ENCODE data around the gene MCF2L2.

MCF2L2 gene

GRCh38 chr3:183396662-183397391 is 31.6 kb downstream of the MCF2L2 start:
- Histone ChIP-seq H3K4me1 (ENCODE audit: control insufficient read depth, insufficient read depth, low read length) (no peaks in the 10 kb centered on the region), H3K9me3 (ENCODE audit: control insufficient read depth in 2 of 2, low read length in 2 of 2) (no peaks in the 10 kb centered on the region), H3K9ac (ENCODE audit: low read length in 2 of 2) (no peak overlapping the region), H3K4me3 (ENCODE audit: low read length in 2 of 2) (no peak overlapping the region), H3K27me3 (ENCODE audit: control insufficient read depth in 1 of 2, insufficient read depth in 2 of 2, low read length in 2 of 2) (peaks cover 0 to 18% of the 10 kb centered on the region in 2 donors), H3K27ac (ENCODE audit: low read length) (no peak overlapping the region), H3K36me3 (ENCODE audit: control insufficient read depth in 2 of 2, insufficient read depth in 2 of 2, low read length in 2 of 2) (no peaks in the 10 kb centered on the region)

GRCh38 chr3:183394150-183394549 is 34.3 kb downstream of the MCF2L2 start:
- no peaks in the 10 kb centered on the region for H3K4me1 ChIP-seq (ENCODE audit: control insufficient read depth, insufficient read depth, low read length)
- H3K27ac ChIP-seq (ENCODE audit: low read length) = no peak overlapping the region
- H3K4me3 ChIP-seq (ENCODE audit: low read length in 2 of 2) = no peak overlapping the region
- no peaks in the 10 kb centered on the region for H3K36me3 ChIP-seq (ENCODE audit: control insufficient read depth in 2 of 2, insufficient read depth in 2 of 2, low read length in 2 of 2)
- H3K27me3 ChIP-seq (ENCODE audit: control insufficient read depth in 1 of 2, insufficient read depth in 2 of 2, low read length in 2 of 2) = peaks cover 0 to 18% of the 10 kb centered on the region in 2 donors
- H3K9ac ChIP-seq (ENCODE audit: low read length in 2 of 2) = no peak overlapping the region
- no peaks in the 10 kb centered on the region for H3K9me3 ChIP-seq (ENCODE audit: control insufficient read depth in 2 of 2, low read length in 2 of 2)

- H3K36me3 ChIP-seq (ENCODE audit: control insufficient read depth in 2 of 2, insufficient read depth in 2 of 2, low read length in 2 of 2) = no peaks in the 10 kb centered on the region
- H3K9me3 ChIP-seq (ENCODE audit: control insufficient read depth in 2 of 2, low read length in 2 of 2) = no peaks in the 10 kb centered on the region
- no peaks in the 10 kb centered on the region for H3K4me1 ChIP-seq (ENCODE audit: control insufficient read depth, insufficient read depth, low read length)
- H3K9ac ChIP-seq (ENCODE audit: low read length in 2 of 2) = no peak overlapping the region
- no peak overlapping the region for H3K27ac ChIP-seq (ENCODE audit: low read length)
- no peak overlapping the region for H3K4me3 ChIP-seq (ENCODE audit: low read length in 2 of 2)
- H3K27me3 ChIP-seq (ENCODE audit: control insufficient read depth in 1 of 2, insufficient read depth in 2 of 2, low read length in 2 of 2) = peaks cover 0 to 18% of the 10 kb centered on the region in 2 donors
Measured at GRCh38 chr3:183393625-183394024, 34.8 kb downstream of the MCF2L2 start.

- Histone ChIP-seq H3K27ac (ENCODE audit: low read length) (no peak overlapping the region), H3K9ac (ENCODE audit: low read length in 2 of 2) (no peak overlapping the region), H3K9me3 (ENCODE audit: control insufficient read depth in 2 of 2, low read length in 2 of 2) (no peaks in the 10 kb centered on the region), H3K27me3 (ENCODE audit: control insufficient read depth in 1 of 2, insufficient read depth in 2 of 2, low read length in 2 of 2) (peaks cover 0 to 15% of the 10 kb centered on the region in 2 donors), H3K4me3 (ENCODE audit: low read length in 2 of 2) (no peak overlapping the region), H3K4me1 (ENCODE audit: control insufficient read depth, insufficient read depth, low read length) (no peaks in the 10 kb centered on the region), H3K36me3 (ENCODE audit: control insufficient read depth in 2 of 2, insufficient read depth in 2 of 2, low read length in 2 of 2) (no peaks in the 10 kb centered on the region)
Measured at GRCh38 chr3:183392186-183393034, 36.0 kb downstream of the MCF2L2 start.

- Histone ChIP-seq H3K9ac (ENCODE audit: low read length in 2 of 2) (no peak overlapping the region), H3K9me3 (ENCODE audit: control insufficient read depth in 2 of 2, low read length in 2 of 2) (no peaks in the 10 kb centered on the region), H3K36me3 (ENCODE audit: control insufficient read depth in 2 of 2, insufficient read depth in 2 of 2, low read length in 2 of 2) (no peaks in the 10 kb centered on the region), H3K27ac (ENCODE audit: low read length) (no peak overlapping the region), H3K27me3 (ENCODE audit: control insufficient read depth in 1 of 2, insufficient read depth in 2 of 2, low read length in 2 of 2) (peaks cover 0 to 15% of the 10 kb centered on the region in 2 donors), H3K4me1 (ENCODE audit: control insufficient read depth, insufficient read depth, low read length) (no peaks in the 10 kb centered on the region), H3K4me3 (ENCODE audit: low read length in 2 of 2) (no peak overlapping the region)
Measured at GRCh38 chr3:183391460-183391859, 37.0 kb downstream of the MCF2L2 start.

GRCh38 chr3:183390844-183391243 is 37.6 kb downstream of the MCF2L2 start:
- no peak overlapping the region for H3K27ac ChIP-seq (ENCODE audit: low read length)
- H3K9me3 ChIP-seq (ENCODE audit: control insufficient read depth in 2 of 2, low read length in 2 of 2) = no peaks in the 10 kb centered on the region
- H3K36me3 ChIP-seq (ENCODE audit: control insufficient read depth in 2 of 2, insufficient read depth in 2 of 2, low read length in 2 of 2) = no peaks in the 10 kb centered on the region
- H3K9ac ChIP-seq (ENCODE audit: low read length in 2 of 2) = no peak overlapping the region
- H3K4me1 ChIP-seq (ENCODE audit: control insufficient read depth, insufficient read depth, low read length) = no peaks in the 10 kb centered on the region
- H3K27me3 ChIP-seq (ENCODE audit: control insufficient read depth in 1 of 2, insufficient read depth in 2 of 2, low read length in 2 of 2) = peaks cover 0 to 15% of the 10 kb centered on the region in 2 donors
- no peak overlapping the region for H3K4me3 ChIP-seq (ENCODE audit: low read length in 2 of 2)

- Histone ChIP-seq H3K9ac (ENCODE audit: low read length in 2 of 2) (no peak overlapping the region), H3K36me3 (ENCODE audit: control insufficient read depth in 2 of 2, insufficient read depth in 2 of 2, low read length in 2 of 2) (no peaks in the 10 kb centered on the region), H3K27ac (ENCODE audit: low read length) (no peak overlapping the region), H3K9me3 (ENCODE audit: control insufficient read depth in 2 of 2, low read length in 2 of 2) (no peaks in the 10 kb centered on the region), H3K4me3 (ENCODE audit: low read length in 2 of 2) (no peak overlapping the region), H3K4me1 (ENCODE audit: control insufficient read depth, insufficient read depth, low read length) (no peaks in the 10 kb centered on the region), H3K27me3 (ENCODE audit: control insufficient read depth in 1 of 2, insufficient read depth in 2 of 2, low read length in 2 of 2) (peaks cover 0 to 9% of the 10 kb centered on the region in 2 donors)
Measured at GRCh38 chr3:183388213-183388895, 40.1 kb downstream of the MCF2L2 start.

GRCh38 chr3:183387797-183388196 is 40.6 kb downstream of the MCF2L2 start:
- Histone ChIP-seq H3K27ac (ENCODE audit: low read length) (no peak overlapping the region), H3K9me3 (ENCODE audit: control insufficient read depth in 2 of 2, low read length in 2 of 2) (no peaks in the 10 kb centered on the region), H3K36me3 (ENCODE audit: control insufficient read depth in 2 of 2, insufficient read depth in 2 of 2, low read length in 2 of 2) (no peaks in the 10 kb centered on the region), H3K4me1 (ENCODE audit: control insufficient read depth, insufficient read depth, low read length) (no peaks in the 10 kb centered on the region), H3K27me3 (ENCODE audit: control insufficient read depth in 1 of 2, insufficient read depth in 2 of 2, low read length in 2 of 2) (peaks cover 0 to 8% of the 10 kb centered on the region in 2 donors), H3K4me3 (ENCODE audit: low read length in 2 of 2) (no peak overlapping the region), H3K9ac (ENCODE audit: low read length in 2 of 2) (no peak overlapping the region)

- Histone ChIP-seq H3K27me3 (ENCODE audit: control insufficient read depth in 1 of 2, insufficient read depth in 2 of 2, low read length in 2 of 2) (no peaks in the 10 kb centered on the region), H3K9me3 (ENCODE audit: control insufficient read depth in 2 of 2, low read length in 2 of 2) (no peaks in the 10 kb centered on the region), H3K27ac (ENCODE audit: low read length) (no peak overlapping the region), H3K9ac (ENCODE audit: low read length in 2 of 2) (no peak overlapping the region), H3K4me1 (ENCODE audit: control insufficient read depth, insufficient read depth, low read length) (no peaks in the 10 kb centered on the region), H3K4me3 (ENCODE audit: low read length in 2 of 2) (no peak overlapping the region), H3K36me3 (ENCODE audit: control insufficient read depth in 2 of 2, insufficient read depth in 2 of 2, low read length in 2 of 2) (no peaks in the 10 kb centered on the region)
Measured at GRCh38 chr3:183386651-183387050, 41.8 kb downstream of the MCF2L2 start.

GRCh38 chr3:183385698-183386613 is 42.5 kb downstream of the MCF2L2 start:
- Histone ChIP-seq H3K27ac (ENCODE audit: low read length) (no peak overlapping the region), H3K4me3 (ENCODE audit: low read length in 2 of 2) (no peak overlapping the region), H3K4me1 (ENCODE audit: control insufficient read depth, insufficient read depth, low read length) (no peaks in the 10 kb centered on the region), H3K9ac (ENCODE audit: low read length in 2 of 2) (no peak overlapping the region), H3K36me3 (ENCODE audit: control insufficient read depth in 2 of 2, insufficient read depth in 2 of 2, low read length in 2 of 2) (no peaks in the 10 kb centered on the region), H3K27me3 (ENCODE audit: control insufficient read depth in 1 of 2, insufficient read depth in 2 of 2, low read length in 2 of 2) (no peaks in the 10 kb centered on the region), H3K9me3 (ENCODE audit: control insufficient read depth in 2 of 2, low read length in 2 of 2) (no peaks in the 10 kb centered on the region)

Data from stomach smooth muscle (tissue), 2 donors.